ENCODE results near the gene SF1. TPM values are rescaled to one million over a fixed set of nuclear protein-coding genes. Genes with fewer than 3 reads are reported as not detected.

SF1 gene
- total and polyA plus RNA-seq, 2 donors (not counting 3 experiments of a cell fraction or from before 2014, with no cell fraction given) = 95.0 to 342 TPM

DNA sequence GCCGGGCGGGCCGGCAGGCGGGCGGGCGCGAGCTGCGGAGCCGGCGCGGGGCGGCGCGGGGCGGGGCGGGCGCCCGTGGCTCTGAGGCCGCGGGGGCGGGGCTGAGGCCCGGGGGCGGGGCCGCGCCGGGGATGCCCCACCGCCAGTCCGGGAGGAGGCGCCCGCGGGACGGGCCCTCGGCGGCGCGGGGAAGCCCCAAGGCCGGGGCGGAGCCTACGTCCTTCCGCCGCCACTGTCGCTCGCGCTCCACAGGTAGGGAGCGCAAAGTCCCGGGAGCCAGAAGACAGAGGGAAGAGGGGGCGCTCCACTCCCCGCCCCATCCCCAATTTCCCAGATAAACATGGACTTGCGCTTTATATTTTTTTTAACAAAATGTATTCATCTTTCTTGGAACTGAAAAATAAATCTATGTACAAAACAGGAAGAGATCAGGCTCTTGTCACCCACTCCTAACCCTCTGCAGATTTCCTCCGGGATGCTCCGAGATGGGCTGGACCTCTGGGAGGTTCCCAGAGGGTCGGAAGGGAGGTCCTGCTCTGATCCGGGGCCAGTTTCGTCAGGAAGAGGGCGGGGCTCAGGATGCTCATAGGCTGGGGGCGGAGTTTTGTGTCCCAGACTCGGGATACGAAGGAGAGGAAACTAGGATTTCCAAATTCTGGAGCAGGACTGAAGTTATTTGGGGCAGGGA, 25.0 kb upstream of the SF1 start, which contains the start of gene MAP4K2:
Gene MAP4K2 (minus strand): TSS at position 57 of the 688 bp plus-strand sequence. CDS start 65 bp downstream, outside the sequence.
- Histone ChIP-seq H3K79me2 (ENCODE audit: control insufficient read depth, insufficient read depth, low read length) (peaks cover 7% of the 10 kb centered on the region), H3K4me3 (replicated peaks in 1 of 3; ENCODE audit: insufficient read depth in 1 of 3, low read depth in 1 of 3, low read length in 3 of 3) (peak within 1 kb of the TSS; percentile 59 to 87 (median 70)), H3K36me3 (ENCODE audit: control insufficient read depth in 2 of 2, extremely low read depth in 1 of 2, insufficient read depth in 2 of 2, low read length in 2 of 2) (peaks cover 2 to 28% of the 10 kb centered on the region in 2 experiments), H4K20me1 (replicated peaks; ENCODE audit: control insufficient read depth, extremely low read depth, insufficient read depth, low read length) (no peaks in the 10 kb centered on the region), H2AFZ (ENCODE audit: low read depth, low read length) (peak within 1 kb of the TSS; percentile 62), H3K4me2 (ENCODE audit: insufficient read depth, low read length) (peak within 1 kb of the TSS; percentile 82), H3K9me3 (replicated peaks; ENCODE audit: control insufficient read depth, insufficient read depth, low read length) (no peaks in the 10 kb centered on the region), H3K27me3 (ENCODE audit: control insufficient read depth in 2 of 2, insufficient read depth in 2 of 2, low read length in 2 of 2) (no peaks in the 10 kb centered on the region), H3K9ac (replicated peaks; ENCODE audit: extremely low read depth, insufficient read depth, low read length) (peak within 1 kb of the TSS; percentile 77), H3K9me1 (replicated peaks; ENCODE audit: control insufficient read depth, extremely low read depth, insufficient read depth, low read length) (no peaks in the 10 kb centered on the region), H3K4me1 (ENCODE audit: control insufficient read depth, extremely low read depth, insufficient read depth, low read length) (peaks cover 36% of the 10 kb centered on the region), H3K27ac (ENCODE audit: insufficient read depth, low read depth, low read length) (peak within 1 kb of the TSS; percentile 75)
- BruUV-seq (replicated peaks) = no TSS peak
- FAIRE-seq (peak; percentile 87), DNase-seq (ENCODE audit: low read depth, low spot score) (peak; percentile 74)
- CTCF ChIA-PET = interaction anchor here (0.8 to 1.9 kb wide), 6 partner anchors 9 to 85 kb away, joined by 3 to 8 read pairs (median 4); partner anchors contain the start of gene CDC42BPG
- TF ChIP-seq, protein P1, sequence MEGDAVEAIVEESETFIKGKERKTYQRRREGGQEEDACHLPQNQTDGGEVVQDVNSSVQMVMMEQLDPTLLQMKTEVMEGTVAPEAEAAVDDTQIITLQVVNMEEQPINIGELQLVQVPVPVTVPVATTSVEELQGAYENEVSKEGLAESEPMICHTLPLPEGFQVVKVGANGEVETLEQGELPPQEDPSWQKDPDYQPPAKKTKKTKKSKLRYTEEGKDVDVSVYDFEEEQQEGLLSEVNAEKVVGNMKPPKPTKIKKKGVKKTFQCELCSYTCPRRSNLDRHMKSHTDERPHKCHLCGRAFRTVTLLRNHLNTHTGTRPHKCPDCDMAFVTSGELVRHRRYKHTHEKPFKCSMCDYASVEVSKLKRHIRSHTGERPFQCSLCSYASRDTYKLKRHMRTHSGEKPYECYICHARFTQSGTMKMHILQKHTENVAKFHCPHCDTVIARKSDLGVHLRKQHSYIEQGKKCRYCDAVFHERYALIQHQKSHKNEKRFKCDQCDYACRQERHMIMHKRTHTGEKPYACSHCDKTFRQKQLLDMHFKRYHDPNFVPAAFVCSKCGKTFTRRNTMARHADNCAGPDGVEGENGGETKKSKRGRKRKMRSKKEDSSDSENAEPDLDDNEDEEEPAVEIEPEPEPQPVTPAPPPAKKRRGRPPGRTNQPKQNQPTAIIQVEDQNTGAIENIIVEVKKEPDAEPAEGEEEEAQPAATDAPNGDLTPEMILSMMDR (IDR thresholded peaks at IDR 0.05; ENCODE audit: extremely low read depth in 1 of 2, insufficient read depth in 1 of 2, low read depth in 1 of 2, low read length in 2 of 2) = peak; percentile 5 to 28
- TF ChIP-seq POLR2AphosphoS5 (IDR thresholded peaks at IDR 0.05; ENCODE audit: insufficient read depth, low read depth, low read length) (peak; percentile 31), GATA2 (IDR thresholded peaks at IDR 0.05; ENCODE audit: insufficient read depth, insufficient read length, low read depth, low read length) (no peak)
- dilution Hi-C loops (cut with MboI; ENCODE audit: extremely low pct_ligation_motif_present, low sequenced_read_pairs) (no loop called here), intact Hi-C loops (cut with micrococcal nuclease) (loop anchor here (1.0 to 2.0 kb wide), 3 partner anchors 25 to 211 kb away; partner anchors contain the start of genes ARL2, CDC42BPG and SF1)
- POLR2A ChIA-PET = no interaction called here

Data from endothelial cell of umbilical vein (primary cell).